Glomerular visceral epithelial cell (primary cell): ENCODE measurements around the gene KIF25.
A peak's percentile ranks its signal among the peaks of the same experiment; 100 is the strongest.

Experiments
- DNase-seq: peaks from one replicate; pipeline ENCODE4 v3.0.0-alpha.2; 2016; ENCODE audit errors: extremely low spot score

KIF25 gene

GRCh38 chr6:168049277-168049676 lies 51.8 kb downstream of the KIF25 start:
- no peak for DNase-seq

GRCh38 chr6:168049706-168050224 lies 52.3 kb downstream of the KIF25 start:
- no peak for DNase-seq

- DNase-seq = no peak
Measured at GRCh38 chr6:168050225-168050880, 52.9 kb downstream of the KIF25 start.

DNA sequence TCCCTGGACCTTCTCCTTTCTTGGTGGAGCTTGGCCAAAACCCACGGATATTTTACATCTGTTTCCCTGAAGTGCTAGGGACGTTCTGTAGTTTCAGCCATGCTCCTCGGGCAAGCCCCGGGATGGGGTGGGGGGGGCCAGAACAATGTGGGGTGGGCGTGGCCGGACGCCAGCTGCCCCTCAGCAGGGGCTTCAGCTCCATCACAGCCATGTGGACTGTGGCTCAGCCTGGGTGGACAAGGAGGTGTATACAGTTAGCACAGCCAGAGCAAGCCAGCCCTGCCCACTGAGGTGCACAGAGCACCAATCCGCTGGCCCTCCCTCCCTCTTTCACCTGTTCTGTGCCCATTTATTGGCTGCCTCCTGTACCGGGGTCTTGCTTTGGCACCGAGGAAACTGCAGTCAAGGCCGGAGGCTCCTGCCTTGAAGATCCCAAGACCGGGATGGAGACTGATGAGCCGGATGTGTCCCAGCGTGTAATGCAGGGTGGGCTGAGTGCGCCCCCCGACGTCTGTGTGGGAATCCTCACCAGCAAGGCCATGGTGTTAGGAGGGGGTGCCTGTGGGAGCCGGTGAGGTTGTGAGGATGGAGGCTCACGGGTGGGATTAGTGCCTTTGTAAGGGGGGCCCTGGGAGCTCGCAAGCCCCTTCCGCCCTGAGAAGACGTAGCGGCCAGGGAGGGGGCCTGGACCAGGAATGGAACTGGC lies 53.6 kb downstream of the KIF25 start:
- DNase-seq = peak; percentile 32

GRCh38 chr6:168051648-168052047 lies 54.2 kb downstream of the KIF25 start:
- DNase-seq = no peak

GRCh38 chr6:168052291-168052891 lies 54.9 kb downstream of the KIF25 start:
- no peak for DNase-seq

- DNase-seq = no peak
Measured at GRCh38 chr6:168053086-168053956, 55.9 kb downstream of the KIF25 start.

DNA sequence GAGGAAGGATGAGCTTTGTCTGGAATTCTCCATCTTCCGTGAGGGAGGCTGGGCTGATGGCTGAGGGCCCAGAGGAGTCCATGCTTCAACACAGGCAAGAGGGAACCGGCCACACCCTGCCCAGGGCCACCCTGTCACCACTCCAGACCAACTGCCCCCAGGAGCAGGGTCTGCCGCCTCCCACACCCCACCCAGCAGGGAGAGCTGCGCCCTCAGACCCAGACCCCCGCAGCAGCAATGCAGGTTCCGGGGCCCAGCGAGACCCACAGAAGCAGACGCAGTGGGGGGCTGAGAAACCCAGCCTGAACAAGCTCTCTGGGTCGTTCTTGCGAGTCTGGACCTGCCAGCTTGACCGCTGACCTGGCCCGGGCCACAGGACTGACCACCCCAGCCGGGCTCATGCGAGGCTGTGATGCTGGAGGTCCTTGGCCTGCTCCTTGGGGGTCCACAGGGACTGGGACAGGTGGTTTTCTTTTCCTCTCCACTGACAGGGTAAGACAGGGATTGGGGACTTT lies 56.5 kb downstream of the KIF25 start:
- no peak for DNase-seq

DNA sequence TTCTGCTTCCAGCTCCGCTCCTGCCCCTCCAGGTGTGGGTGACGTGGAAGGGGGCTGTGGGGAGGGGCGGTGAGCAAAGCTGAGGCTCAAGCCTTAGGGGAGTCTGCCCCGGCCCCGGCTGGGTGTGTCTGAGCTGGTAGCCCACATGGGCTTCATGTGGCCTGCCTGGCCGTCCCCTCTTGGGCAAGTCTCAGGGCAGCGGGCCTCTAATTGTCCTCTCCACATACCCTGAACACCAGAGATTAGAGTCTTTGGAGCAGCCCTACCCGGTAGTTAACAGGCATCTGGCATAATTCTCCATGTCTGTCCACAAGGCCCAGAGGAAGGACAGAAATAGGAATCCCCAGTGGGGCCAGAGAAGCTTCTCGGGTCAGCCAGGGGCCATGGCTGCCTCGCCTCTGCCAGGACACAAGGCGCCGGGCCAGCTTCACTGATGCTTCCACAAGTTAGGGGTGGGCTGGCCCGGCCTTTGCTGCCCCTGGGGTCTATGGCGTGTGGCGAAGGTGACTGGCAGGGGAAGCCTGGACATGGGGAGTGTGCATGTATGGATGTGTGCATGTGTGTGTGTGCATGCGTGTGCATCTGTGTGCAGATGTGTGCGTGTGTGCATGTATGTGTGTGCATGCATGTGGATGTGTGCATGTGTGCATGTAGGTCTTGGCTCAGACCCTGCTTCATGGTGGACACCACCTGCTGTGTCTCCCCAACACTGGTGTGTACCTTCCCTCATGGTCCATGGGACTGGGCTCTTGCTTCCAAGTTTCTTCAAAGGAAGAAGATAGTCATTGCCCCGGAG lies 57.5 kb downstream of the KIF25 start:
- no peak for DNase-seq

DNA sequence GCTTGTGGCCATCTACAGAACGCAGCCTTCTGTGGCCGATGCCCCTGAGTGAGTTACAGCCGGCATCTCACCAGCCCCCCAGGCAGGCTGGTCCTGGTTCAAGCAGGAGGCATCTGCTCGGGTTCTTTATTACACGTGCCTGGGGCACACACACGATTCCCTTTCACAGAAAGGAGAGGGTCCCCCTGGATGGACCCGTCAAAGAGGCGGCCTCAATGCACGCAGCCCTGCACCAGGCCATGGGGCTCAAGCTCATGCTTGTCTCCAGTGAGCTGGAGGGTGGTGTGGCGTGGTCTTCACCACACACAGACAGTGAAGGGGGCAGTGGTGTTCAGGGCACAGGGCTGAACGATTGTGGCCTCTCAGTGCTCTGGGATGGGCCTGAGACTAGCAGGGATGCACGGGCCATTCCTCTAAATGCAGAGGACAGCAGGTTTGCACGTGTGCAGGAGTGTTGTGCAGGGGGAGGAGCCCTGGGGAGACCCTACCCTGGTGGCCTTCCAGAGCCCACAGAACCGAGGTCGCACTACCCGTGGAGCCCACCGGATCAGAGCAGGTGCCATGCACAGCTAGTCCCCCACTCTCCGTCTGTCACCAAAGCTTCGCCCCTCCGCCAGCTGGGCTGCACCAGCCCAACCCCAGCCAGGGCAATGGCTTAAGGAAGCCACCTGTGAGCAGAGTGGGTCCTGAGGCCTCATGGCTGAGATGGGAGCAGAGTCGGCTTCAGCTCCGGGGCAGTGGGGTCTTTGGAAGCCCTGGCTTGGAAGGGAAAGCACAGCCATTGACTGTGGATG lies 58.4 kb downstream of the KIF25 start:
- DNase-seq = no peak

DNA sequence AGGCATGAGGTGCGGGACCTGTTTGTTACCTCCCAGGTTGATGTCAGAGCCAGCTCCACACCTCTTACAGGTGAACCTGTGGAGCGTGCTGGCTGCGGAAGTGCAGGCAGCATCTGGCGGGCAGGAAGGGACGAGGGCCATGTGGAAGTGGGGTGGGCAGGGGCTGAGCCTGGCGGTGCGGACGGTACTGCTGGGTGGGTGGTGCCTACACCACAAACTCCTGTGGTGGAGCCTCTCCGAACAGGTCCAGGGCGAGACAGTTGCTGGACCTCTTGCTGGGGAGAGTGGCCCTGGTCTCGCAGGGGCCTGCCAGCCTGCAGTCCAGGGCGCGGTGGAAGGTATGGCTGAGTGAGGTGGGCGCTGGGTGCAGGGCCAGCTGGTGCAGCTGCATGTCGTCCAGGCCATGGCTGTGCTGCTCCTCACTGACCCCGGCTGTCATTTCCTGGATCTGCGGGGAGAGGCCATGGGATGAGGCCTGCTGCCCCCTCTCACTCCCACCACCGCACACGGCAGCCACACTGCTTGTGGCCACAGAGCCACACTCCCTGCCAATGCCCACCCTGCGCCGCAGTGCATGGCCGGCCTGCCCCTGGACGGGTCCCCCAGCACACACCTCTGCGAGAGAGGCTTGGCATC lies 59.5 kb downstream of the KIF25 start:
- DNase-seq = no peak

DNA sequence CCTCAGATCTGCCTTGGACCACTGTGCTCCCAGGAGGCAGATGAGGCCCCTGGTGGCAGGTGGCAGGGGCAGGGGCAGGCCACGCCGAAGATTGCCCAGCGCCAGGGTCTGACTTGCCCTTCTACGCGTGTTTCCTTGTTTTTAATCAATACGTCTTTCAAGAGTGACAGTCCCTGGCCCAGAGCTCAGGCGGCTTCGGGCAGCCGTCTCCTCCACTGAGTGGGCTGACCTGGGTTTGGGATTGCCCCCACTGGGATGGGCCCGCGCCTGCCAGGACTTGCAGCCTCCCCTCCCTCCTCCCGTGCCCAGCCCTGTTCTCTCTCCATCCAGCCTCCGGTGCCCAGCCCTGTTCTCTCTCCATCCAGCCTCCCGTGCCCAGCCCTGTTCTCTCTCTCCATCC lies 60.4 kb downstream of the KIF25 start:
- DNase-seq = no peak

DNA sequence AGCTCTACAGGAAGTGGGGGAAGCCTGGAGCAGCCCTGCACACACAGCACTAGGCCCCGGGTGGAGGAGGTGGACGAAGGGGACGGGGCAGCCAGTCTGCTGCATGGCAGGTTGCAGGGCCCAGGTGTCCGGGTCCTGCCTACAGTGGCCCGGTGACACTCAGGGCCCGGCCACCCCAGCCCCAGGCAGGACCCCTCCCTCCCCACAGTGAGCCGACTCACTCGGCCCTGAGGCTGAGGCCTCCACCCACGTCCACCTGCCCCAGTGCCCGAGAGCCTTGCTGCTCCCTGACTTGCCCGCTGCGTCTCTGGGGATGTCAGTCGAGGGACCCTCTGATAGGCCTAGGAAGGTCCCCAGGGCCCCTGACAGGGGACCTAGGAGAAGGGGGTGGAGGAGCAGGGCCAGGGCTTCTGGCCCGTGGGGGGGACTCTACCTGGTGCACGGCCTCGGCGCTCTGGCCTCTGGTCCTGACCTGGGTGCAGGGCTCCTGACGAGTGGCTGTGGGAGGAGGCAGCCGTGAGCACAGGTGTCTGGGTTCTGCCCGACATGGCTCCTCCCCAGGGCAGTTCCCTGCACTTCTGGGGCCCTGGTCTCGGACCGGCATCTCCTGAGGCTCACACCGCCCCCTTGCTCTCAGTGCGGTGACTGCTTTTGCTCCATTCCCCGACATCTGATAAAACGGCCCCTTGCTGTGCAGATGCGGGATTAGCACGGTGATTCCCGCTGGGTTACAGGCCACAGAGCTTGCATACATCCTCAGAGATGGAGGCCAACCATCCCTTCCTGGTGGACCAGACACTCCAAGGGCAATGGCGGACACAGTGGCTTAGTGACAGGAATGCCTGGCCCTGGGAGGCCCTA lies 61.5 kb downstream of the KIF25 start:
- no peak for DNase-seq

DNA sequence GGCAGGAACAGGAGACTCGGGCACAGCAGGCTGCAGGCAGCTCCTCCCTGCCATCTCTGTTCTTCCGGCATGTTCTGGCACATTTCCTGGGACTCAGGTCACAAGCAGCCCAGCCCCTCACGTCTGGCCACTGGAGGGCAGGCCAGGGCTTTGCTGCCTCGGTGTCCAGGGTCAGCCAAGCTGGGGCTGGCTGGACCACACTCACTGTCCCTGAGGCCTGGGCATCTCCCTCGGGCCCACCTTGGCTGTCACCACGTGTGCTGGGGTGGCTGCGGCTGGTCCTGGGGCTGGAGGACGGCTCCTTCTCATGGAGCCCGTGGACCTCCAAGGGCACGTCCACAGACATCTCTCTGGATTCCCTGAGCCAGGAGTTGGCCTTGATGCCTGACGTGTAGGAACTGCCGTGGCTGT lies 63.1 kb downstream of the KIF25 start:
- DNase-seq = peak; percentile 33

- DNase-seq = no peak
Measured at GRCh38 chr6:168061269-168062210, 64.1 kb downstream of the KIF25 start.

GRCh38 chr6:168062346-168063289 lies 65.1 kb downstream of the KIF25 start:
- no peak for DNase-seq
